Measurements from ENCODE around the gene FCHO1. TPM values are rescaled to one million over a fixed set of nuclear protein-coding genes. Genes with fewer than 3 reads are reported as not detected.

The FCHO1 gene
- total and polyA plus RNA-seq, 2 experiments from 2014 or later, result 18.5 to 42.3 TPM

- no peak for TF ChIP-seq ZNF462 (CRISPR knock-in tag; IDR thresholded peaks at IDR 0.05)
Measured at GRCh38 chr19:17795495-17795856, 44.2 kb downstream of the FCHO1 start (continued).

GRCh38 chr19:17796013-17796837 is 44.9 kb downstream of the FCHO1 start:
- no peaks in the 10 kb centered on the region for H3K36me3 ChIP-seq (ENCODE audit: insufficient read depth)
- Mint-ChIP-seq H3K36me3 (ENCODE audit: low read depth) (no peaks in the 10 kb centered on the region), H3K4me3 (peak overlapping the region; percentile 76), H3K9me3 (no peaks in the 10 kb centered on the region), H3K4me1 (peaks cover 7% of the 10 kb centered on the region), H3K27ac (no peak overlapping the region), H3K27me3 (ENCODE audit: insufficient read depth, low read depth, poor library complexity) (peaks cover 18% of the 10 kb centered on the region)
- peak overlapping the region; percentile 71; the same call in 1 of the 2 replicates for H3K4me3 ChIP-seq
- ATAC-seq (no peak), DNase-seq (ENCODE audit: low spot score) (no peak)
- no peak overlapping the region for H3K27ac ChIP-seq (ENCODE audit: low read depth)
- H3K79me2 ChIP-seq (replicated peaks; ENCODE audit: insufficient read depth), result no peaks in the 10 kb centered on the region
- H3K9me2 ChIP-seq (ENCODE audit: insufficient read depth), result no peaks in the 10 kb centered on the region
- H2AFZ ChIP-seq, result no peak overlapping the region
- no peaks in the 10 kb centered on the region for H4K20me1 ChIP-seq (replicated peaks; ENCODE audit: insufficient read depth)
- peak overlapping the region; percentile 93; the same call in 1 of the 2 replicates for H3K4me2 ChIP-seq
- no peaks in the 10 kb centered on the region; the same call in 1 of the 2 replicates for H3K4me1 ChIP-seq (ENCODE audit: insufficient read depth)
- H3F3A ChIP-seq (replicated peaks; ENCODE audit: low read depth), result peaks cover 8% of the 10 kb centered on the region; the same call in 1 of the 2 replicates
- peaks cover 17% of the 10 kb centered on the region for H3K27me3 ChIP-seq (ENCODE audit: insufficient read depth)
- no peak for TF ChIP-seq STAT1 (IDR thresholded peaks at IDR 0.05; ENCODE audit: unreplicated experiment)
- no peak for TF ChIP-seq NANOG (IDR thresholded peaks at IDR 0.05; ENCODE audit: borderline replicate concordance)
- no peak for TF ChIP-seq ZNF462 (CRISPR knock-in tag; IDR thresholded peaks at IDR 0.05)
- no peak for TF ChIP-seq REST (IDR thresholded peaks at IDR 0.05; ENCODE audit: unreplicated experiment)

Data from GM23338 (cell line).